Keratinocyte (primary cell): Measurements from ENCODE around the gene NLGN1. TPM values are rescaled to one million over a fixed set of nuclear protein-coding genes. Genes with fewer than 3 reads are reported as not detected.

Experiments used
- DNase-seq: peaks from one replicate; pipeline ENCODE4 v3.0.0-alpha.2; 2011; ENCODE audit warnings: low read depth, missing footprints, low spot score
- FAIRE-seq: peaks from 2 replicates; lab custom pipeline; 2011; peaks lifted over from hg19 to GRCh38; lab: Jason Lieb, UNC
- H2AFZ ChIP-seq: 2 replicates; pipeline ENCODE4 v1.6.0; 2012; ENCODE audit warnings: low read length, control low read depth, inconsistent platforms; ENCODE audit not compliant: control insufficient read depth
- H3K27ac ChIP-seq: 2 replicates; pipeline ENCODE4 v1.5.1; 2011; ENCODE audit warnings: low read length; ENCODE audit not compliant: control insufficient read depth, insufficient read depth
- H3K27me3 ChIP-seq: 3 replicates; pipeline ENCODE4 v1.6.0; 2011; ENCODE audit warnings: low read length; ENCODE audit not compliant: control insufficient read depth, insufficient read depth; ENCODE audit errors: extremely low read depth
- H3K36me3 ChIP-seq, 2 experiments: 2 replicates in 1 of 2; 3 replicates in 1 of 2; pipeline ENCODE4 v1.5.1; 2011; ENCODE audit warnings: low read length in 2 of 2, mild to moderate bottlenecking in 1 of 2; ENCODE audit not compliant: control insufficient read depth in 2 of 2, insufficient read depth in 2 of 2; ENCODE audit errors: extremely low read depth in 1 of 2
- H3K4me1 ChIP-seq: 3 replicates; pipeline ENCODE4 v1.5.1; 2011; ENCODE audit warnings: low read length; ENCODE audit not compliant: control insufficient read depth, insufficient read depth; ENCODE audit errors: extremely low read depth
- H3K4me2 ChIP-seq: 3 replicates; pipeline ENCODE4 v1.6.0; 2011; ENCODE audit warnings: low read depth, low read length; ENCODE audit not compliant: control insufficient read depth, insufficient read depth; ENCODE audit errors: extremely low read depth
- H3K4me3 ChIP-seq, 3 experiments: fragments of 200-600 bp in 1 of 3; sonication (generic) in 1 of 3; 2 replicates in 2 of 3; 3 replicates in 1 of 3; pipeline ENCODE4 v1.5.1; 2011 to 2016; ENCODE audit warnings: low read length in 3 of 3, mild to moderate bottlenecking in 3 of 3, control low read depth in 2 of 3, inconsistent platforms in 1 of 3, low read depth in 1 of 3, mixed read lengths in 1 of 3, mixed run types in 1 of 3, moderate library complexity in 1 of 3; ENCODE audit not compliant: control insufficient read depth in 2 of 3, insufficient read depth in 2 of 3; ENCODE audit errors: extremely low read depth in 1 of 3
- H3K79me2 ChIP-seq: 2 replicates; pipeline ENCODE4 v1.6.0; 2012; ENCODE audit warnings: low read length; ENCODE audit not compliant: control insufficient read depth, insufficient read depth
- H3K9ac ChIP-seq: 3 replicates; pipeline ENCODE4 v1.6.0; 2011; ENCODE audit warnings: low read length; ENCODE audit not compliant: control insufficient read depth, insufficient read depth; ENCODE audit errors: extremely low read depth
- H3K9me1 ChIP-seq: 3 replicates; pipeline ENCODE4 v1.6.0; 2011; ENCODE audit warnings: low read length; ENCODE audit not compliant: control insufficient read depth, insufficient read depth; ENCODE audit errors: extremely low read depth
- H3K9me3 ChIP-seq: 2 replicates; pipeline ENCODE4 v1.5.1; 2012; ENCODE audit warnings: low read depth, low read length; ENCODE audit not compliant: control insufficient read depth
- H4K20me1 ChIP-seq: 3 replicates; pipeline ENCODE4 v1.6.0; 2011; ENCODE audit warnings: low read length; ENCODE audit not compliant: control insufficient read depth, insufficient read depth; ENCODE audit errors: extremely low read depth
- EZH2 ChIP-seq: IDR thresholded peaks from one replicate; pipeline ENCODE4 v1.6.1; 2012; ENCODE audit warnings: inconsistent platforms, mild to moderate bottlenecking, low read length, moderate library complexity
- dilution Hi-C: fragments of 300-500 bp; cut with MboI; formaldehyde crosslinking; loops from one replicate; pipeline ENCODE4 v1.7.0; 2020; ENCODE audit warnings: low sequenced_read_pairs; ENCODE audit not compliant: extremely low pct_ligation_motif_present
- polyA plus RNA-seq, 5 experiments: library from polyadenylated mRNA; depleted of rRNA in 3 of 5; stranded (reverse) in 3 of 5; stranded (forward) in 1 of 5; unstranded in 1 of 5; fragments of >200 nt; gene quantifications; 1 replicate in 1 of 5; 2 replicates in 3 of 5; 3 replicates in 1 of 5; pipeline versions ENCODE4 v1.2.1 to v1.2.3, GENCODE V29; 2011 to 2012; ENCODE audit warnings: missing spikeins in 2 of 5, low read depth in 1 of 5, low replicate concordance in 1 of 5
- TF ChIP-seq, protein P1 (sequence below), 3 experiments: IDR thresholded peaks in 1 of 3; conservative IDR thresholded peaks in 1 of 3; optimal IDR thresholded peaks in 1 of 3; 2 replicates in 2 of 3; 3 replicates in 1 of 3; pipeline versions ENCODE3 to v1.5.1; 2011; ENCODE audit warnings: low read length in 3 of 3, mild to moderate bottlenecking in 3 of 3, moderate library complexity in 2 of 3, control low read depth in 1 of 3, inconsistent platforms in 1 of 3; ENCODE audit not compliant: insufficient read depth in 2 of 3; ENCODE audit errors: extremely low read depth in 1 of 3

NLGN1 gene
- polyA plus RNA-seq, 1 donor (not counting 4 experiments of a cell fraction or from before 2014, with no cell fraction given) = not detected

DNA sequence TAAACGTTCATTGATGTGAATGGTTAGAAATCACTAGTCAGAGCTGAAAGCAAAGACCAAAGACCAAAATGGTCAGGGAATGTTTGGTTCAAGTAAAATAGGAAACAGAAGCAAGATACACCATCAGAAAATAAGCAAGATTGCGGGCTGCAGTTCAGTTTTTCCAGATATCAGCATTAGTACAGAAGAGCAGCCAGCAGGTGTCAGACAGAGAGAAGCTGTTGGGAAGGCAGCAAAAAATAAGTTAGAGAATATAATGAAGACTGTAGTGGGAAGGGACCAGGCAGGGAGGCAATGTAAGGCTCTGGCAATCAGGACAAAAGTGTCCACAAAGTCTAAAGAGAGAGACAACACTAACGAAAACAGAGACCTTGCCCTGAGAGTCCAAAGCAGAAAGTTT is 822.2 kb downstream of the NLGN1 start:
- no peak for FAIRE-seq
- H3K27me3 ChIP-seq = no peaks in the 10 kb centered on the region
- no peak overlapping the region for H2AFZ ChIP-seq
- dilution Hi-C loops = no loop called here
- no peak overlapping the region for H3K27ac ChIP-seq
- no peak overlapping the region for H3K4me3 ChIP-seq
- no peaks in the 10 kb centered on the region for H3K9me3 ChIP-seq
- DNase-seq = no peak
- no peaks in the 10 kb centered on the region for H3K36me3 ChIP-seq
- H3K4me1 ChIP-seq = no peaks in the 10 kb centered on the region
- no peaks in the 10 kb centered on the region for H3K9me1 ChIP-seq
- H3K9ac ChIP-seq = no peak overlapping the region
- no peak overlapping the region for H3K4me2 ChIP-seq
- TF ChIP-seq, protein P1, sequence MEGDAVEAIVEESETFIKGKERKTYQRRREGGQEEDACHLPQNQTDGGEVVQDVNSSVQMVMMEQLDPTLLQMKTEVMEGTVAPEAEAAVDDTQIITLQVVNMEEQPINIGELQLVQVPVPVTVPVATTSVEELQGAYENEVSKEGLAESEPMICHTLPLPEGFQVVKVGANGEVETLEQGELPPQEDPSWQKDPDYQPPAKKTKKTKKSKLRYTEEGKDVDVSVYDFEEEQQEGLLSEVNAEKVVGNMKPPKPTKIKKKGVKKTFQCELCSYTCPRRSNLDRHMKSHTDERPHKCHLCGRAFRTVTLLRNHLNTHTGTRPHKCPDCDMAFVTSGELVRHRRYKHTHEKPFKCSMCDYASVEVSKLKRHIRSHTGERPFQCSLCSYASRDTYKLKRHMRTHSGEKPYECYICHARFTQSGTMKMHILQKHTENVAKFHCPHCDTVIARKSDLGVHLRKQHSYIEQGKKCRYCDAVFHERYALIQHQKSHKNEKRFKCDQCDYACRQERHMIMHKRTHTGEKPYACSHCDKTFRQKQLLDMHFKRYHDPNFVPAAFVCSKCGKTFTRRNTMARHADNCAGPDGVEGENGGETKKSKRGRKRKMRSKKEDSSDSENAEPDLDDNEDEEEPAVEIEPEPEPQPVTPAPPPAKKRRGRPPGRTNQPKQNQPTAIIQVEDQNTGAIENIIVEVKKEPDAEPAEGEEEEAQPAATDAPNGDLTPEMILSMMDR (optimal IDR thresholded peaks at IDR 0.05 in 1 of 3, IDR thresholded peaks at IDR 0.05 in 1 of 3, conservative IDR thresholded peaks at IDR 0.05 in 1 of 3; ENCODE audit: extremely low read depth in 1 of 3, insufficient read depth in 2 of 3, low read length in 3 of 3) = no peak
- no peak for TF ChIP-seq EZH2
- no peaks in the 10 kb centered on the region for H3K79me2 ChIP-seq
- H4K20me1 ChIP-seq = no peaks in the 10 kb centered on the region

DNA sequence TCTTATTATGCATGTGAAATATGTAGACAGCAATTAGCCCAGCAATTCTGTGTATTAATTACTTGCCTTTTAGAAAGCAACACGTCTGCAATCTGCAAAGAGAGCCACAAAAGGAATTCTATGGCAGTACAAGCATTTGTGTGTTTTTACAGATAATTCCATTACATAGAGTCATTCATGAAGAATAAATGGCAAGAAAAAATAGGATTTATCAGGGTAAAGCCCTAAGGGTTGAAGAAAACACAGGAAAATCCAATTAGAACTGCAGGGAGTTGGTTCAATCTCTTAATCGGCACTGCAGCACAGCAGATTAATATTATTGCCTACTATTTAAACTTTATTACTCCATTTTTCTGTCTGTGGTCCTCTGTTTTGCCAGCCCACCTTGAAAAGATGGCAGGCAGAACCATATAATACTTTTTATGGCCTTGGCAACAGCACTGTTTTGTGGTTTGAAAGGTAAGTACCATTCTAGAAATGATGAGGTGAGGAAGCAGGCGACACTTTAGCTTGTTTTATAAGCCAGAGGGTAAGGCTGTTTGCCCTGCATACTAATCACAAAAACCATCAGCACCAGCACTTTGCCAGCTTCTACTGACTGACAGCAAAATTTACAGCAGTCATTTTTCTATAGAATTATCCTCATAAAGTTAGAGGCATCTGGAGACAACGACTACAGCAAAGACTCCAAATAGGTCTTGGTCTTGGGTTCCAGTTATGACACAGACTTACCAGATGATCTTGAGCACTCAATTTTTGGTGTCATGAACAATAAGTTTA is 823.4 kb downstream of the NLGN1 start:
- Histone ChIP-seq H2AFZ (no peak overlapping the region), H3K9me1 (no peaks in the 10 kb centered on the region), H3K9me3 (no peaks in the 10 kb centered on the region), H3K27me3 (no peaks in the 10 kb centered on the region), H3K27ac (no peak overlapping the region), H4K20me1 (no peaks in the 10 kb centered on the region), H3K4me1 (no peaks in the 10 kb centered on the region), H3K36me3 (no peaks in the 10 kb centered on the region), H3K4me3 (no peak overlapping the region), H3K9ac (no peak overlapping the region), H3K4me2 (no peak overlapping the region), H3K79me2 (no peaks in the 10 kb centered on the region)
- DNase-seq (no peak), FAIRE-seq (no peak)
- dilution Hi-C loops = no loop called here
- TF ChIP-seq EZH2 = no peak
